ENCODE results near the gene LBX2.

The LBX2 gene

DNA sequence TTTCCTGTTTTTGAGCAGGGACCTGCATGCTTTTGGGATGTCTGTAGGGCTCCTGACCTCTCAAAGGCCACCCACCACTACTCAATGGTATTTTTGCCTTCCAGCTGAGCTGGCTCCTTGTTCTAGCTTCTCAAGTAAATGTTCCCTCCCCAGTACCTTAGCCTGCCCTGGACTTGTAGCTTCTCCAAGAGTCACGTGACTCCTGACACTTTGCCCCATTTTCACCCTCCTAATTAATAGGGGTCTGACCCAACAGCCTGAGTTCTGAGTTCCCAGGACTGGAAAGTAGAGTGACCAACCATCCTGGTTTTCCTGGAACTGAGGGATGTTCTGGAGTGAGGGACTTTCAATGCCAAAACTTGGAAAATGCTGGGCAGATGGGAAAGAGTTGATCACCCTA is 4.0 kb downstream of the LBX2 start:
- H3K4me3 ChIP-seq (ENCODE audit: low read depth, low read length): no peak overlapping the region
- TF ChIP-seq, protein P1, sequence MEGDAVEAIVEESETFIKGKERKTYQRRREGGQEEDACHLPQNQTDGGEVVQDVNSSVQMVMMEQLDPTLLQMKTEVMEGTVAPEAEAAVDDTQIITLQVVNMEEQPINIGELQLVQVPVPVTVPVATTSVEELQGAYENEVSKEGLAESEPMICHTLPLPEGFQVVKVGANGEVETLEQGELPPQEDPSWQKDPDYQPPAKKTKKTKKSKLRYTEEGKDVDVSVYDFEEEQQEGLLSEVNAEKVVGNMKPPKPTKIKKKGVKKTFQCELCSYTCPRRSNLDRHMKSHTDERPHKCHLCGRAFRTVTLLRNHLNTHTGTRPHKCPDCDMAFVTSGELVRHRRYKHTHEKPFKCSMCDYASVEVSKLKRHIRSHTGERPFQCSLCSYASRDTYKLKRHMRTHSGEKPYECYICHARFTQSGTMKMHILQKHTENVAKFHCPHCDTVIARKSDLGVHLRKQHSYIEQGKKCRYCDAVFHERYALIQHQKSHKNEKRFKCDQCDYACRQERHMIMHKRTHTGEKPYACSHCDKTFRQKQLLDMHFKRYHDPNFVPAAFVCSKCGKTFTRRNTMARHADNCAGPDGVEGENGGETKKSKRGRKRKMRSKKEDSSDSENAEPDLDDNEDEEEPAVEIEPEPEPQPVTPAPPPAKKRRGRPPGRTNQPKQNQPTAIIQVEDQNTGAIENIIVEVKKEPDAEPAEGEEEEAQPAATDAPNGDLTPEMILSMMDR (IDR thresholded peaks at IDR 0.05; ENCODE audit: low read depth, low read length): no peak

DNA sequence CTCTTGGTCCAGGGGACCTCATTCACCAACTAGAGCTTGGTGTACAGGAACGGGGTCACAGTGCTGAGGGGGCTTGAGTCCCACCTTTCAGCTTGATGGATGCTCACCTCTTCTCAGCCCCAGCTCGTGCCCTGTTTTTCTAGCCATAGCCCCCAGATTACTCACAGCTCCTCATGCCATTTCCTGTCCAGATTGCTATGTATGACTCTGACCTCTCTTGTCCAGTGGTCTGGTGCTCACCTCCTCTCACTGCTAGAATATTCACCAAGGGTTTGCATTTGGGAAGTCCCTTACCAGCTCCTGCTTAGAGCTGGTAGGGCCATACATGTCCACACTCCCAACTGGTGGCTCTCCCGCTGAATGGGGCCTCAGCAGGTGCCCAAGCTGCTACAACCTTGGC is 5.9 kb downstream of the LBX2 start:
- TF ChIP-seq, protein P1 (IDR thresholded peaks at IDR 0.05; ENCODE audit: low read depth, low read length): no peak
- H3K4me3 ChIP-seq (ENCODE audit: low read depth, low read length): no peak overlapping the region

DNA sequence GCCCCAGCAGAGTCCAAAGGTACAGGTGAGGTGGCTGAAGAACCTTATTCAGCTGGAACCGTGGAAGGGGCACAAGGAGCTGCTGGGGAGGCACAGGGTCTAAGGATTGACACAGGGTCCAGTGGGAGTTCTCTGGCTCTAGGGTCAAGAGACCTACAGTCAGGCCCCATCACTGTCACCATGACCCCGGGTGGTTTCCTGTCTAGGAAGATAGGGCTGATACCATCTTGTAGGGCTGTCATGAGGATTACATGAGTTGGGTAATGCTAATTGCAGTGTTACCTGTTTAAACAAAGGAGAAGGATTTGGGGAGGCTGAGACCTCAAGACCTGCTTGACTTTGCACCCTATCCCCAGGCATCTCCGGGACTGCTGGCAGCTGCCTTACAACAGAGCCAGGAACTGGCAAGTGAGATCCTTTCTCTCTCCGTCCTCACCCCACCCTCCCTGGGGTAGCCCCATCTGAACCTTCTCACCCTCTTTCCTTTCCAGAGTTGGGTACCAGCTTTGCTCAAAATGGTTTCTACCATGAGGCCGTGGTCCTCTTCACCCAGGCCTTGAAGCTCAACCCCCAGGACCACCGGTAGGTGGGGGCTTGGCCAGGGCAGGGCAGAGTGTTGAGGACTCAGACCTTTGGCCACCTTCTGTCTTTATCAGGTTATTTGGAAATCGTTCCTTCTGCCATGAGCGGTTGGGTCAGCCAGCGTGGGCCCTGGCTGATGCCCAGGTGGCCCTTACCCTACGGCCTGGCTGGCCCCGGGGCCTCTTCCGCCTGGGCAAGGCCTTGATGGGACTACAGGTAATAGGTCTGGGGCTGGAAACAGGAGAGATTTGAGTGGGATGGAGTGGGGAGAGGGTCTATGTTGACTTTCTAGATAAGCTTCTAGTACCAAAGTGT is 7.5 kb downstream of the LBX2 start:
- TF ChIP-seq, protein P1 (IDR thresholded peaks at IDR 0.05; ENCODE audit: low read depth, low read length): no peak

DNA sequence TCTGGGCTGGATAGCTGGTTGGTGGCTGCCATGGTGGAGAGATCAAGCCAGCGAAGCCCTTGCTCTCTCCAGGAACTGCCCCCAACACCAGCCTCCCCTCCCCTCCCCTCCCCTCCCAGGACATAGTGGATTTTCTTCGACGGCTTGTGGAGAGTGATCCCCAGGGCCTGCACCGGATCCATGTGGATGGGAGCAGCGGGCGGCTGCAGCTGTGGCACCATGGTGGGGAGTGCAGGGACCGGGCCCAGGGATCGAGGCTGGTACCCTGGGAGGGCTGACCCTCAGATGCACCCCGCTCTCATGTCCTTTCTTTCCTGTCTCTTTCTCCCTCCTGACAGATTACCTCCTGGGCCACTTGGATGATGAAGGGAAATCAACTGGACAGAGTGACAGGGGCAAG is 9.5 kb downstream of the LBX2 start:
- no peak overlapping the region for H3K4me3 ChIP-seq (ENCODE audit: low read depth, low read length)
- TF ChIP-seq, protein P1 (IDR thresholded peaks at IDR 0.05; ENCODE audit: low read depth, low read length): no peak

More for the DNA sequence above, 7.5 kb downstream of the LBX2 start:
- H3K4me3 ChIP-seq (ENCODE audit: low read depth, low read length): no peak overlapping the region

GRCh38 chr2:74488643-74489481 is 10.5 kb downstream of the LBX2 start:
- TF ChIP-seq, protein P1 (IDR thresholded peaks at IDR 0.05; ENCODE audit: low read depth, low read length): no peak
- H3K4me3 ChIP-seq (ENCODE audit: low read depth, low read length): no peak overlapping the region

- H3K4me3 ChIP-seq (ENCODE audit: low read depth, low read length): no peak overlapping the region
- TF ChIP-seq, protein P1 (IDR thresholded peaks at IDR 0.05; ENCODE audit: low read depth, low read length): no peak
Measured at GRCh38 chr2:74486141-74486540, 13.3 kb downstream of the LBX2 start.

GRCh38 chr2:74483675-74484164 is 15.7 kb downstream of the LBX2 start:
- peak overlapping the region; percentile 93 for H3K4me3 ChIP-seq (ENCODE audit: low read depth, low read length)
